CD4-positive, alpha-beta T cell treated with Interleukin-10 for 1 hour (primary cell): ENCODE data around the gene IGSF9B.

Experiments
- DNase-seq: peaks from one replicate; pipeline ENCODE4 v3.0.0-alpha.2; 2020

The IGSF9B gene

DNA sequence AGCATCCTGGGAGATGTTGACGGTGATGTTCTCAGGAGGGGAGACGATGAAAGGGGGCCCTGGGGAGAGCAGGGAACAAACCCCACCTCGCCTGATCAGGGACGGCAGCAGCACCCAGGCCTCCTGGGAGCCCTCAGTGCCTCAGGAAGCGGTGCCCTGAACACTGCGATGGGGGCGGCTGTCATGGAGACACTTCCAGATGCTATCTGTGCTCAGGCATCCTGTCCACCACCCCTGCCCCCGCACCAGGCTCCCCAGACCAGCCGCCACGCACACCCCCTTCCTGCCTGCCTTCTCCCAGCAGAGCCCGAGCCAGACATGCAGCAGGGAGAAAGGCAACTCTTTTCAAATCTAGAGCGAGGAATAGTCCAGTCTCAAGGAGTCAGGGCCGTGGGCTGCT lies 20.6 kb downstream of the IGSF9B start:
- no peak for DNase-seq

DNA sequence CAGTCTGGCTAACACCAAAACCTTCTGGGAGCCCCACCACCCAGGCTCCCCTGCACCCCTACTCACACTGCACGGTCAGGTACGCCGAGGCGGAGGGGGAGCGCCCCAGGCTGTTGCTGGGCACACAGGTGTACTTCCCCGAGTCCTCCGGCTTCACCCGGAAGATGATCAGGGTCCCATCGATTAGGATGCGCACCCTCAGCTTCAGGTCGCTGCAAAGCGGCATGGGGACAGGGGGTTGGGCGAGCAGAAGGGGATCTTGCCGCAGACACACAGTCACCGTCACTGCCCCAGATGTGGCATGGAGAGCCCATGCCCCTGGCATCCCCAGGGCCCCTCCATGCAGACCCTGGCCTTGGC lies 21.2 kb downstream of the IGSF9B start:
- DNase-seq = no peak

- no peak for DNase-seq
Measured at GRCh38 chr11:133934599-133935550, 21.9 kb downstream of the IGSF9B start.

DNA sequence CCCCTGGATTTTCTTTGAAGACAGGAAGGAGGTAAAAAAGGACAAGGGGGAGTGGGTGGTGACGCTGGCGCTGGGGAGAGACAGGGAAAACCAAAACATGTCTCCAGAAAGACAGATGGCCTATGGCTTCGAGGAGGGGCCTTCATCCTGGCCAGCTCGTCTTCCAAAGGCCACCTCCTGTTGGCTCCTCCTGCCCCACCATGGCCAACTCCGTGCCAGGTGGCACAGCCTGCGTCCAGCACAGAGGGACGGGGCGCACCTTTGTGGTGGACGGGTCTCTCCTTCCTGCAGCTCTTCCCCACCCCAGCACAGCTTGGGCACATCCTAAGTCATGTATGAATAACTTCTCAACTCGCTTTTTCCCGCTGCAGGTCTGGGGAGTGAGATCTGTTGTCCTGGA lies 22.7 kb downstream of the IGSF9B start:
- DNase-seq = no peak

GRCh38 chr11:133931449-133932060 lies 25.2 kb downstream of the IGSF9B start:
- DNase-seq = no peak

GRCh38 chr11:133930767-133931448 lies 25.9 kb downstream of the IGSF9B start:
- DNase-seq = no peak

DNA sequence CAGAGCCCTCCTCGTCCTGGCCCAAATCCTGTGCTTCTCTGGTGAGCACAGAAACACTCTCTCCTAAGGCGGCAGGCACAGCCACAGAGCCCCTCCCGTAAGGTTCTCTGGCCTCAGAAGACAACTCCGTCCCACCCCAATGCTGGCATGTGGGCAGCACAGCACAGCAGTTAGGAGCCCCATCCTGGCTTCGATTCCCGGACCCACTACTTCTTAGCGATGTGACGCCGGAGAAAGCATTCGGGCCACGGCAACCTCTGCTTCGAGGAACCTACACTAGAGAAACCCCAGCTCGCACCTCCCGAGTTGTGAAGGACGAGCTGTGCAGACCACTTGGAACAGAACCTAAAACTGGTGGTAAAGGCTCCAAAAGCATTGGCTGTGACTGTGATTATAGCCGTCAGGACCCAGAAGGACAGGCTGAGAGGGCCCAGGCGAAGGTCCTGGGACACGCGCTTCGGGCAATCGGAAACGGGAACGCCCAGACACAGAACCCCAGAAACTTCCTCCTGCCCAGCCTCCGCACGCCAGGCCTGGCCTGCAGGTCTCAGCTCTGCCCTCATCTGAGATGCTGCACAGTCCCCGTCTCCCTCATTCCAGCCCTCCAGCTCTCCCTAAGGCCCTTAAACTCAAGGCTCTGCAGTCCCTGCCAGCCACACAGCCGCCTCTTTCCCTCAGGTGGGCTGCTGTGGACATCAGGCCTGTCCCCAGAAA lies 26.6 kb downstream of the IGSF9B start:
- DNase-seq = no peak

DNA sequence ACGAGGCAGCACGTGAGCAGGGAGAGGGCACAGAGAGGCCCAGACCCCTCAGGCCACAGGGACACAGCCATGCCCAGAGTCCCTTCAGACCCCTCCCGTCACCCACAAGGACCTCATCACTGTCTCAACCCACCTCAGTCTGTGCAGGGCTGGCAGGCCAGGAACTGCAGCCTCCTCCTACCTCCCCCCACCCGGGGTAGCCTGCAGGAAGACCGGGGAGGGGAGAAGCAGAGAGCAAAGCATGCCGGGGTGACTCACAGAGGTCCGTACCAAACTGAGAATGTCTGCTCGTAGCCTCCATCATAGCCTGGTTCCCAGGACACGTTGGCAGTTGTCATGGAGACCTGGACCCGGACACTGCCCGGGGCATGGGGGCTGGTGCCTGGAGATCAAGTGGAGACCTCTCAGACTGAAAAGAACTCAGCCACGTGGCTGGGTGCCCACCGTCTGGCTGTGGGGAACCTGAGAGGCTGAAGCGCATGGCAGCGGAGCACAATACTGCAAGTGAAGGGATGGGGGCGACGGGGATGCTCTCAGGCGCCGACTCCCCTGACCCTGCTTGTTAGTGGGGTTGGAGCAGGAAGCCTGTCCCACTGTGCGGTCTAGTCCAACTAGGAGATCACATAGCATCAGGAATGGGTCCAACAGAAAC lies 27.2 kb downstream of the IGSF9B start:
- DNase-seq = no peak

DNA sequence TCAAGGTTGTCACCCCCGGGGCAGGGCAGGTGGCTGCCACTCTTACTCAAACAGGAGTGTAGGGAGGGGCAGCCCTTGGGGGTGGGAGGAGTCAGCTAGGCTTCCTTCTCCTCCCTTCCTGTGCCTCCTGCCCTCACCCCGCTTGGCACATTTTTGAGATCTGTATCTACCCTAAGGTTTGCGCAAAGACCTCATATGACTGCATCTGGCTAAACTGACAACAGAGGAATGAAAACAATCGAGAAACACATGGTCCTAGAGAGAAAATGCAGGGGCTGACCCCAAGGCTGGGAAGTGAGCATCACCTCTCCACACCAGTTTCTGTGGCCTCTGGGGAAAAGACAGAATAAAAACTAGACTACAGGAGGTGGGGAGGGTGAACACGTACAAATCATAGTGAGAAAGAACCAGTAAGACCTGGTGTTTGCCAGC lies 28.1 kb downstream of the IGSF9B start:
- peak; percentile 64 for DNase-seq

DNA sequence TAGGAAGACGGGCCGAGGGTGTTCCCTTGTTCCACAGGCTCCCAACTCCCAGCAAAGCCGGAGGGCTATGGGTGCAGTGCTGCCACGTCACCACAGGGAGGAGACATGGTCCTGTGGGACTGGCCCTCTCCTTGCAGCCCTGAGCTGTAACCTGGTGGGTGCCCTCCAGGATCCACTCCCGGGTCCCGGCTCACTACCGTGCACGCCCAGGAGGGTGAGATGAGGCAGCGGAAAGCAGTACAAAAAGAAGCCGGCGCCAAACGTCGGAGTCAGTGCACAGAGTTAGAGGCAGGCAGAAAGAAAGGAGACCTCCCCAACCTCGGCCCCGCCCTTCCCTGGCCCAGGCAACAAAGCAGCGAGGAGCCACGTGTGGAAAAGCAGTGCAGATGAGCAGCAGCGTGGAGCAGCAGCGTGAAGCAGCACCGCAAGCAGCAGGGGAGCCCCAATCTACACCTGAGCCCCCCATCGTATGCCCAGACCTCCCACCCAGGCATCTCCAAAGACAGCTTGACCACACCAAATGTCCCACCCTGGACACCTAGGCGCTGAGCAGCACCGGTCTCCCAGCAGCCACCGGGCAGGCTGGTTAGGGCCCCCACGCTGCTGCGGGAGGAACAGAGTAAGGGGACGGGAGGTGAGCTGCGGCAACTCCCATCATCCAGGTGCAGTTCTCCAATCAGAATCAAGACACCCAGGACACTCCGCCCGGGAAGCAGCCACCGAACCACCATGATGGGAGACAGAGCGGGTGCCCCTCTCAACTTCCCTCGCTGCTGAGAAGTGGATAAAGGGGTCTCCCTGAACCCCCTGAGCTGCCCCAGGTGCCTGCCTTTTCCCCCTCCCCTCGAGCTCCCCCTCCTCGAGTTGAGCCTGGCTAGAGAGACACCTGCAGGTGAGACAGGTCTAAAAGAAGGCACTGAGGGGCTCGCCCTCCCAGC lies 28.8 kb downstream of the IGSF9B start:
- DNase-seq = peak; percentile 71

- no peak for DNase-seq
Measured at GRCh38 chr11:133926466-133927246, 30.1 kb downstream of the IGSF9B start.

GRCh38 chr11:133925756-133926155 lies 31.0 kb downstream of the IGSF9B start:
- DNase-seq = no peak

DNA sequence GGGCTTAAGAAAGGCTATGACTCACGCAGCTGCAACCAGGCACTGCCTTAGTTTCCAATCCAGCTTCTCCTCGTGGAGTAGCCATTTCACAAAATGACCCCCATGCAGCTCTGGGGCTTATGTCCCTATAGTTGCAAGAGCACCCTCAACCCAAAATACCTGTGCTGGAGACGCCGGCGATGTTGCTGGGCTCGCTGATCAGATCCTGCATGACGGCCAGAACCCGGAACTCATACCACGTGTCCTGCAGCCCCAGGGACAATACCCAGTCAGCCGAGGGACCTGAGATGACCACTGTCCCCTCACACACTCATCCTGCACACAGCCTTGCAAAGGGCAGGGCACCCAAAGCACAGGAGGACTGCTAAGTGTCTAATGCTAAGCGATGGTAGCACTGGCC lies 32.1 kb downstream of the IGSF9B start:
- DNase-seq = no peak

- no peak for DNase-seq
Measured at GRCh38 chr11:133922078-133922870, 34.5 kb downstream of the IGSF9B start.

GRCh38 chr11:133921513-133921912 lies 35.3 kb downstream of the IGSF9B start:
- no peak for DNase-seq

DNA sequence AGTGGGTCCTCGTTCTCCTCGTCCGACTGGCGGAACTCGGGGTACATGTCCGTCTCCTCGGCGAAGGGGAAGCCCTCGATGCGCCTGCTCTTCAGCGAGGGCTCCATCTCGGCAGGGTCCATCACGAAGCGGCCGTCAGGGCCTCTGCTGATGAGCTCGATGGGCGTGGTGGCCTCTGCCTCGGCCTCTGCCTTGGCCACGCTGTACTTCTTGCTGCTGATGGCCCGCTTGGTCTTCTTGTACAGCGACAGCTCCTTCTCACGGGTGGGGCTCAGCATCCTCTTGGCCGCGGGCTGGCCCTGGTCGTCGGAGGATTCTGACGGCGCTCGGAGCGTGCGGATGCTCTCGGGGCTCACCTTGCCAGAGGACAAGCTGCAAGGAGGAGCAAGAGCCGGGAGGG lies 35.7 kb downstream of the IGSF9B start:
- no peak for DNase-seq

- no peak for DNase-seq
Measured at GRCh38 chr11:133920109-133920990, 36.4 kb downstream of the IGSF9B start.

- no peak for DNase-seq
Measured at GRCh38 chr11:133919330-133920108, 37.2 kb downstream of the IGSF9B start.
